ENCODE measurements around the gene XCR1.

- TF ChIP-seq RAD21 (IDR thresholded peaks at IDR 0.05; ENCODE audit: low read depth) (no peak), POLR2A (IDR thresholded peaks at IDR 0.05; ENCODE audit: borderline replicate concordance, extremely low read depth, insufficient read depth, insufficient read length) (no peak), EZH2 (IDR thresholded peaks at IDR 0.05) (no peak), CTCF (IDR thresholded peaks at IDR 0.05 in 2 of 3, conservative IDR thresholded peaks at IDR 0.05 in 1 of 3; ENCODE audit: borderline replicate concordance in 1 of 3, insufficient read depth in 1 of 3, low read depth in 2 of 3, low read length in 2 of 3) (no peak), MAX (IDR thresholded peaks at IDR 0.05) (no peak), ELF1 (IDR thresholded peaks at IDR 0.05; ENCODE audit: borderline replicate concordance, low read depth) (no peak), YY1 (IDR thresholded peaks at IDR 0.05; ENCODE audit: extremely low read depth, insufficient replicate concordance, low read depth, low read length) (no peak), CEBPB (IDR thresholded peaks at IDR 0.05; ENCODE audit: low read depth) (no peak), SP1 (IDR thresholded peaks at IDR 0.05; ENCODE audit: low read depth) (no peak)
These were observed 32.1 kb upstream of the XCR1 start for GRCh38 chr3:46059432-46059831.

All from HCT116 (cell line).